Astrocyte (in vitro differentiated cells and primary cell): Measurements from ENCODE around the gene AP4S1. TPM values are rescaled to one million over a fixed set of nuclear protein-coding genes. Genes with fewer than 3 reads are reported as not detected.
A peak's percentile ranks its signal among the peaks of the same experiment; 100 is the strongest.

Experiments
- DNase-seq: peaks from one replicate; pipeline ENCODE4 v3.0.0-alpha.2; 2010; ENCODE audit warnings: low read depth
- FAIRE-seq: peaks from 2 replicates; lab custom pipeline; 2011; peaks lifted over from hg19 to GRCh38; lab: Jason Lieb, UNC
- H2AFZ ChIP-seq: 2 replicates; pipeline ENCODE4 v1.6.0; 2012; ENCODE audit warnings: low read depth, low read length, inconsistent platforms
- H3K27ac ChIP-seq: 2 replicates; pipeline ENCODE4 v1.5.1; 2011; ENCODE audit warnings: low read depth, low read length, inconsistent platforms
- H3K27me3 ChIP-seq: 2 replicates; pipeline ENCODE4 v1.6.0; 2011; ENCODE audit warnings: low read length, inconsistent platforms; ENCODE audit not compliant: insufficient read depth
- H3K36me3 ChIP-seq: 2 replicates; pipeline ENCODE4 v1.5.1; 2011; ENCODE audit warnings: low read length, inconsistent platforms; ENCODE audit not compliant: insufficient read depth
- H3K4me1 ChIP-seq: 2 replicates; pipeline ENCODE4 v1.5.1; 2011; ENCODE audit warnings: low read length, inconsistent platforms; ENCODE audit not compliant: insufficient read depth
- H3K4me2 ChIP-seq: 2 replicates; pipeline ENCODE4 v1.6.0; 2012; ENCODE audit warnings: low read length, inconsistent platforms
- H3K4me3 ChIP-seq: 2 replicates; pipeline ENCODE4 v1.5.1; 2011; ENCODE audit warnings: low read depth, mild to moderate bottlenecking, low read length, inconsistent platforms; ENCODE audit not compliant: insufficient read depth
- H3K79me2 ChIP-seq: 2 replicates; pipeline ENCODE4 v1.6.0; 2012; ENCODE audit warnings: mild to moderate bottlenecking, low read length, inconsistent platforms; ENCODE audit not compliant: insufficient read depth
- H3K9ac ChIP-seq: 2 replicates; pipeline ENCODE4 v1.6.0; 2012; ENCODE audit warnings: mild to moderate bottlenecking, low read length, inconsistent platforms
- H3K9me3 ChIP-seq: 2 replicates; pipeline ENCODE4 v1.5.1; 2012; ENCODE audit warnings: low read depth, mild to moderate bottlenecking, low read length, inconsistent platforms; ENCODE audit not compliant: insufficient read depth
- H4K20me1 ChIP-seq: 2 replicates; pipeline ENCODE4 v1.6.0; 2012; ENCODE audit warnings: low read length, inconsistent platforms; ENCODE audit not compliant: insufficient read depth
- H3K27ac Mint-ChIP-seq: one replicate; pipeline ENCODE4 v1.8.0; 2021; ENCODE audit warnings: mild to moderate bottlenecking, mixed read lengths; ENCODE audit not compliant: unreplicated experiment
- H3K27me3 Mint-ChIP-seq: one replicate; pipeline ENCODE4 v1.8.0; 2021; ENCODE audit warnings: low read depth, mixed read lengths; ENCODE audit not compliant: unreplicated experiment
- H3K36me3 Mint-ChIP-seq: one replicate; pipeline ENCODE4 v1.8.0; 2021; ENCODE audit warnings: low read depth, mixed read lengths; ENCODE audit not compliant: unreplicated experiment
- H3K4me1 Mint-ChIP-seq: one replicate; pipeline ENCODE4 v1.8.0; 2021; ENCODE audit warnings: low read depth, mixed read lengths; ENCODE audit not compliant: unreplicated experiment
- H3K4me3 Mint-ChIP-seq: one replicate; pipeline ENCODE4 v1.8.0; 2021; ENCODE audit warnings: mild to moderate bottlenecking, moderate library complexity, mixed read lengths; ENCODE audit not compliant: unreplicated experiment
- H3K9me3 Mint-ChIP-seq: one replicate; pipeline ENCODE4 v1.8.0; 2021; ENCODE audit warnings: mild to moderate bottlenecking, mixed read lengths; ENCODE audit not compliant: unreplicated experiment
- EZH2 ChIP-seq: IDR thresholded peaks from 2 replicates; pipeline ENCODE4 v1.6.1; 2012; ENCODE audit warnings: mild to moderate bottlenecking, low read length, inconsistent platforms; ENCODE audit not compliant: insufficient read depth
- total RNA-seq: library from RNA; stranded (reverse); gene quantifications from 2 replicates; pipeline ENCODE4 v1.2.1, GENCODE V29; 2021
- TF ChIP-seq, protein P1 (sequence below): IDR thresholded peaks from 2 replicates; pipeline ENCODE4 v1.5.1; 2011; ENCODE audit warnings: low read depth, mild to moderate bottlenecking, inconsistent platforms, low read length, moderate library complexity; ENCODE audit not compliant: insufficient read depth

The AP4S1 gene
- total RNA-seq, 1 donor from 2014 or later, result 5.7 TPM

DNA sequence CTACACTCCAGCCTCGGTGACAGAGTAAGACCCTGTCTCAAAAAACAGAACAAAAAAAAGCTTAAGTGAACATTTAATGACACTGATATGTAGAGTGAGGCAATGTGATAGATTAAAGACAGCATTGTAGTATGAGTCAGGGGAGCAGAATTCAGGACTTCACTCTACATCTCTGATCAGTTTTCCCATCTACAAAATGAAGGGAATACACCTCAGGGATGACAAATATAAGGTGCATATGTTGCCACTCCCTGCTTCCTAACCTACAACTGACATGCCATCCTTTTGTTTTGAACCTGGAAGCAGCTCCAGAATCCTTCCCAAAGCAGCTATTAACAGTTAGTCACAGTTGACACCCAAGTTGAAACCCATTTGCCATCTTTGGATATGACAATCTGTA lies 31.6 kb downstream of the AP4S1 start:
- Mint-ChIP-seq H3K9me3 (no peaks in the 10 kb centered on the region), H3K4me3 (no peak overlapping the region), H3K4me1 (peaks cover 20% of the 10 kb centered on the region), H3K27me3 (no peaks in the 10 kb centered on the region), H3K27ac (no peak overlapping the region), H3K36me3 (no peaks in the 10 kb centered on the region)
- Histone ChIP-seq H4K20me1 (no peaks in the 10 kb centered on the region), H3K4me3 (no peak overlapping the region), H3K27me3 (no peaks in the 10 kb centered on the region), H3K9me3 (no peaks in the 10 kb centered on the region), H3K9ac (no peak overlapping the region), H3K27ac (no peak overlapping the region), H3K79me2 (no peaks in the 10 kb centered on the region), H3K4me2 (no peak overlapping the region), H3K36me3 (no peaks in the 10 kb centered on the region), H2AFZ (no peak overlapping the region), H3K4me1 (peaks cover 10% of the 10 kb centered on the region)
- no peak for FAIRE-seq
- DNase-seq, result no peak
- TF ChIP-seq, protein P1, sequence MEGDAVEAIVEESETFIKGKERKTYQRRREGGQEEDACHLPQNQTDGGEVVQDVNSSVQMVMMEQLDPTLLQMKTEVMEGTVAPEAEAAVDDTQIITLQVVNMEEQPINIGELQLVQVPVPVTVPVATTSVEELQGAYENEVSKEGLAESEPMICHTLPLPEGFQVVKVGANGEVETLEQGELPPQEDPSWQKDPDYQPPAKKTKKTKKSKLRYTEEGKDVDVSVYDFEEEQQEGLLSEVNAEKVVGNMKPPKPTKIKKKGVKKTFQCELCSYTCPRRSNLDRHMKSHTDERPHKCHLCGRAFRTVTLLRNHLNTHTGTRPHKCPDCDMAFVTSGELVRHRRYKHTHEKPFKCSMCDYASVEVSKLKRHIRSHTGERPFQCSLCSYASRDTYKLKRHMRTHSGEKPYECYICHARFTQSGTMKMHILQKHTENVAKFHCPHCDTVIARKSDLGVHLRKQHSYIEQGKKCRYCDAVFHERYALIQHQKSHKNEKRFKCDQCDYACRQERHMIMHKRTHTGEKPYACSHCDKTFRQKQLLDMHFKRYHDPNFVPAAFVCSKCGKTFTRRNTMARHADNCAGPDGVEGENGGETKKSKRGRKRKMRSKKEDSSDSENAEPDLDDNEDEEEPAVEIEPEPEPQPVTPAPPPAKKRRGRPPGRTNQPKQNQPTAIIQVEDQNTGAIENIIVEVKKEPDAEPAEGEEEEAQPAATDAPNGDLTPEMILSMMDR, result no peak
- no peak for TF ChIP-seq EZH2

DNA sequence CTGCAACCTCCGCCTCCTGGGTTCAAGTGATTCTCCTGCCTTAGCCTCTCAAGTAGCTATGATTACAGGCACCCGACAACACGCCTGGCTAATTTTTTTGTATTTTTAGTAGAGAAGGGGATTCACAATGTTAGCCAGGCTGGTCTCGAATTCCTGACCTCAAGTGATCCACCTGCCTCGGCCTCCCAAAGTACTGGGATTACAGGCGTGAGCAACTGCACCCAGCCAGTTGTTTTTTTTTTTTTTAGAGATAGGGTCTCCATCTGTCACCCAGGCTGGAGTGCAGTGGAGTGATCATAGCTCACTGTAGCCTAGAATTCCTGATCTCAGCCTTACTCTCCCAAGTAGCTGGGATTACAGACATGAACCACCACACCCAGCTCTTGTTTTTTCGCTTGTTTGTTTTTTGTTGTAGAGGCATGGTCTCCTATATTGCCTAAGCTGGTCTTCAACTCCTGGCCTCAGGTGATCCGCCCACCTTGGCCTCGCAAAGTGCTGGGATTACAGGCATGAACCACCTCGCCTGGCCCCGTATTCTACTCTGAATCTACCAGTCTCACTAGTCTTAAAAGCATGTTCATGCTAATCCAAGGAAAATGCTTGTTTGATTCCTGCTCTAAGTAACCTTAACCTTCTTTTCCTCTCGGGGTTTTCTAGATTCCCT lies 32.4 kb downstream of the AP4S1 start:
- no peak overlapping the region for H3K27ac ChIP-seq
- no peaks in the 10 kb centered on the region for H3K9me3 Mint-ChIP-seq
- H3K36me3 ChIP-seq, result no peaks in the 10 kb centered on the region
- no peaks in the 10 kb centered on the region for H3K27me3 Mint-ChIP-seq
- peaks cover 20% of the 10 kb centered on the region for H3K4me1 Mint-ChIP-seq
- DNase-seq, result no peak
- peaks cover 10% of the 10 kb centered on the region for H3K4me1 ChIP-seq
- no peak overlapping the region for H3K4me3 ChIP-seq
- no peak overlapping the region for H2AFZ ChIP-seq
- H3K9ac ChIP-seq, result no peak overlapping the region
- no peaks in the 10 kb centered on the region for H3K36me3 Mint-ChIP-seq
- H3K4me2 ChIP-seq, result no peak overlapping the region
- H4K20me1 ChIP-seq, result no peaks in the 10 kb centered on the region
- no peak for TF ChIP-seq EZH2
- TF ChIP-seq, protein P1, result no peak
- H3K9me3 ChIP-seq, result no peaks in the 10 kb centered on the region
- no peak overlapping the region for H3K27ac Mint-ChIP-seq
- H3K4me3 Mint-ChIP-seq, result no peak overlapping the region
- FAIRE-seq, result no peak
- H3K79me2 ChIP-seq, result no peaks in the 10 kb centered on the region
- no peaks in the 10 kb centered on the region for H3K27me3 ChIP-seq

DNA sequence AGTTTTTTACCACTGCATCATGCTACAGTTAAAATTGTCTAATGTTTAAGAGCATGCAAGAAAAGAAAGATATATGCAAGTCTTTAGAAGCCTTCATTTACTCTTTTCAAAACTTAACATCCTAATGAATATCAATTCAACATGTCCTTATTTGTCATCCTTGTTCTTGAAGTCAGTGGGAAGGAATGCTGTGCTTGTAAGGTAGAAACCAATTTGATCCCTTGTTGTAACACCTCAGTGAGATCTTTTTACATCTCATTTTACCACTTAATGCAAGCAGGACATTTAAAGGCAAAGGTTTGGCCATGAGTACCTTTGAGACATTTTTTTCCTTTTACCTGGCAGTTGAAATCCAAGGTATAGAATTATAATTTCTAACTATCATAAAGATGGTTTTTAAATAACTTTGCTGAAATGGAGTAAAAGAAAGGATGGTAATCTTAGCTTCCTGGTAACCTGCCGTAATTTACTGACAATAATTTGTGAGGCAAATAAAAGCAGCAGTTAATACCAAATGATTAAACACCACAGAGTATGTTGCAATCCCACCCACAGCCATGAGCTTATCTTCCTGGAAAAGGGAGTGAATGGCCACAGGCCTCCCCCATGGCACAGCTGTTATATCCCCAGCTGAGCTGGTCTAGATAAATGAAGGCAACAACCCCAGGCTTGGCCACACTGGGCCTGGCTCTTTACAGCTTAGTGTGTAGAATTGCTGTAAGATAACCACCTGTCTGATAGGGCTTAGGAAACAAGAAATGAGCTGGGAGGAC lies 33.9 kb downstream of the AP4S1 start:
- H3K4me1 Mint-ChIP-seq, result peaks cover 20% of the 10 kb centered on the region
- Histone ChIP-seq H3K9me3 (no peaks in the 10 kb centered on the region), H2AFZ (no peak overlapping the region), H3K79me2 (no peaks in the 10 kb centered on the region), H3K27ac (peak overlapping the region; percentile 17), H3K36me3 (no peaks in the 10 kb centered on the region), H3K4me2 (peak overlapping the region; percentile 8), H3K4me1 (peaks cover 10% of the 10 kb centered on the region), H4K20me1 (no peaks in the 10 kb centered on the region), H3K4me3 (no peak overlapping the region), H3K9ac (no peak overlapping the region), H3K27me3 (no peaks in the 10 kb centered on the region)
- TF ChIP-seq EZH2, result no peak
- TF ChIP-seq, protein P1, result no peak
- no peaks in the 10 kb centered on the region for H3K27me3 Mint-ChIP-seq
- DNase-seq, result peak; percentile 93
- H3K4me3 Mint-ChIP-seq, result no peak overlapping the region
- no peaks in the 10 kb centered on the region for H3K9me3 Mint-ChIP-seq
- H3K27ac Mint-ChIP-seq, result peak overlapping the region; percentile 95
- no peak for FAIRE-seq
- H3K36me3 Mint-ChIP-seq, result no peaks in the 10 kb centered on the region
